Gastrocnemius medialis (tissue), 4 donors: ENCODE results near the gene ACOT4.
"Not testable (repeated sequence)": the region's sequence is repeated elsewhere in the genome, so short reads cannot be mapped to it uniquely, and the experiment has no call there.

ENCODE experiments used
- POLR2A ChIP-seq, 2 donors: fragments of 450-650 bp; IDR thresholded peaks; one replicate each; pipeline ENCODE4 v1.6.1; 2017; ENCODE audit warnings: antibody characterized with exemption in 2 of 2, mild to moderate bottlenecking in 2 of 2, moderate library complexity in 2 of 2
- TF ChIP-seq, protein P1 (sequence below), 5 experiments: fragments of 450-650 bp in 3 of 5; fragments of 200-600 bp in 2 of 5; sonication (generic) in 2 of 5; IDR thresholded peaks in 4 of 5; conservative IDR thresholded peaks in 1 of 5; 1 replicate in 4 of 5; 2 replicates in 1 of 5; pipeline ENCODE4 v1.5.1; 2016 to 2019; ENCODE audit warnings: antibody characterized with exemption in 5 of 5, mild to moderate bottlenecking in 3 of 5, moderate library complexity in 3 of 5

DNA sequence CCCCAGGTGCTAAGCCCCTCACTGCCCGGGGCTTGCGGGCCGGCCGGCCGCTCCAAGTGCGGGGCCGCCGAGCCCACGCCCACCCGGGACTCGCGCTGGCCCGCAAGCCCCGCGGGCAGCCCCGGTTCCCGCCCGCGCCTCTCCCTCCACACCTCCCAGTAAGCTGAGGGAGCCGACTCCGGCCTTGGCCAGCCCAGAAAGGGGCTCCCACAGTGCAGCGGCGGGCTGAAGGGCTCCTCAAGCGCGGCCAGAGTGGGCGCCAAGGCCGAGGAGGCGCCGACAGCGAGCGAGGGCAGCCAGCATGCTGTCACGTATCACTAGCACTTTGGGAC, 1.0 kb upstream of the ACOT4 start:
- not testable (repeated sequence) for TF ChIP-seq POLR2A (IDR thresholded peaks at IDR 0.05)
- TF ChIP-seq, protein P1, sequence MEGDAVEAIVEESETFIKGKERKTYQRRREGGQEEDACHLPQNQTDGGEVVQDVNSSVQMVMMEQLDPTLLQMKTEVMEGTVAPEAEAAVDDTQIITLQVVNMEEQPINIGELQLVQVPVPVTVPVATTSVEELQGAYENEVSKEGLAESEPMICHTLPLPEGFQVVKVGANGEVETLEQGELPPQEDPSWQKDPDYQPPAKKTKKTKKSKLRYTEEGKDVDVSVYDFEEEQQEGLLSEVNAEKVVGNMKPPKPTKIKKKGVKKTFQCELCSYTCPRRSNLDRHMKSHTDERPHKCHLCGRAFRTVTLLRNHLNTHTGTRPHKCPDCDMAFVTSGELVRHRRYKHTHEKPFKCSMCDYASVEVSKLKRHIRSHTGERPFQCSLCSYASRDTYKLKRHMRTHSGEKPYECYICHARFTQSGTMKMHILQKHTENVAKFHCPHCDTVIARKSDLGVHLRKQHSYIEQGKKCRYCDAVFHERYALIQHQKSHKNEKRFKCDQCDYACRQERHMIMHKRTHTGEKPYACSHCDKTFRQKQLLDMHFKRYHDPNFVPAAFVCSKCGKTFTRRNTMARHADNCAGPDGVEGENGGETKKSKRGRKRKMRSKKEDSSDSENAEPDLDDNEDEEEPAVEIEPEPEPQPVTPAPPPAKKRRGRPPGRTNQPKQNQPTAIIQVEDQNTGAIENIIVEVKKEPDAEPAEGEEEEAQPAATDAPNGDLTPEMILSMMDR (IDR thresholded peaks at IDR 0.05 in 4 of 5, conservative IDR thresholded peaks at IDR 0.05 in 1 of 5) = not testable (repeated sequence)
